SJSA1 (cell line): Measurements from ENCODE around the gene PSMF1. TPM values are rescaled to one million over a fixed set of nuclear protein-coding genes. Genes with fewer than 3 reads are reported as not detected.

Source experiments
- DNase-seq, 2 experiments: peaks; one replicate each; pipeline ENCODE4 v3.0.0-alpha.2; 2015 to 2020; ENCODE audit warnings: low spot score in 2 of 2, low read depth in 1 of 2
- H3K27ac ChIP-seq: fragments of 250-450 bp; sonication (Bioruptor Pico); 2 replicates; pipeline ENCODE4 v1.5.1; 2020; ENCODE audit warnings: mild to moderate bottlenecking, moderate library complexity
- H3K27me3 ChIP-seq: fragments of 250-450 bp; sonication (Bioruptor Pico); replicated peaks from 2 replicates; pipeline ENCODE4 v1.5.1; 2020; ENCODE audit warnings: mild to moderate bottlenecking, moderate library complexity
- H3K36me3 ChIP-seq: fragments of 250-450 bp; sonication (Bioruptor Pico); 2 replicates; pipeline ENCODE4 v1.5.1; 2020; ENCODE audit warnings: mild to moderate bottlenecking
- H3K4me1 ChIP-seq: fragments of 250-450 bp; sonication (Bioruptor Pico); replicated peaks from 2 replicates; pipeline ENCODE4 v1.6.1; 2021; ENCODE audit warnings: mild to moderate bottlenecking
- H3K4me3 ChIP-seq: fragments of 250-450 bp; sonication (Bioruptor Pico); 2 replicates; pipeline ENCODE4 v1.5.1; 2020; ENCODE audit warnings: mild to moderate bottlenecking
- H3K9me3 ChIP-seq: fragments of 250-450 bp; sonication (Bioruptor Pico); replicated peaks from 2 replicates; pipeline ENCODE4 v1.5.1; 2020; ENCODE audit warnings: mild to moderate bottlenecking
- total RNA-seq: library from RNA; depleted of rRNA; stranded (reverse); fragments of >200 nt; shearing (Covaris generic); gene quantifications from 2 replicates; pipeline ENCODE4 v1.2.3, GENCODE V29; 2014

PSMF1 gene
- total RNA-seq, 1 experiment from 2014 or later: 81.0 TPM

- Histone ChIP-seq H3K9me3 (no peaks in the 10 kb centered on the region), H3K27ac (no peak overlapping the region), H3K4me1 (peaks cover 3% of the 10 kb centered on the region; the same call in 1 of the 2 replicates), H3K4me3 (no peak overlapping the region), H3K27me3 (peaks cover 41% of the 10 kb centered on the region), H3K36me3 (no peaks in the 10 kb centered on the region)
- DNase-seq: no peak
Observed at GRCh38 chr20:1182106-1182505, 63.7 kb downstream of the PSMF1 start.

- H3K4me3 ChIP-seq: no peak overlapping the region
- no peak for DNase-seq
- H3K27me3 ChIP-seq: peaks cover 45% of the 10 kb centered on the region
- peaks cover 3% of the 10 kb centered on the region; the same call in 1 of the 2 replicates for H3K4me1 ChIP-seq
- no peak overlapping the region for H3K27ac ChIP-seq
- no peaks in the 10 kb centered on the region for H3K36me3 ChIP-seq
- H3K9me3 ChIP-seq: no peaks in the 10 kb centered on the region
Observed at GRCh38 chr20:1183153-1183552, 64.8 kb downstream of the PSMF1 start.

DNA sequence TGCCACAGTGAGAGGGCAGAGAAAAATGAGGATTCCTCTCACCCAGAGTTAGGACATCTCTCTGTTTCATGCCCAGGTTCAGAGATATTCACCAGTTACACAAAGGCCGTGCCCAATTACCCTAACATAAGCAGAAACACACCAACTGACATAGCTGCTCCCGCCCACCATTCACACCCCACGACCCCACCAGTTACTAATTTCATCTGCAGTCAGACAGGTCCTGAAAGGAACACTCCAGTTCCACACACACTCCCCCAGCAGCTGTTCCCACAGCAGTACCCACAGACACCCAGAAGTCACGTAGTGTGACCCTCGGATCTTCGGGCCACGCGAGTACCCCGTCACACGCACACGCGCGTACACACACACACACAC is 65.8 kb downstream of the PSMF1 start:
- Histone ChIP-seq H3K36me3 (no peaks in the 10 kb centered on the region), H3K27ac (no peak overlapping the region), H3K9me3 (no peaks in the 10 kb centered on the region), H3K27me3 (peaks cover 48% of the 10 kb centered on the region), H3K4me1 (peaks cover 3% of the 10 kb centered on the region; the same call in 1 of the 2 replicates), H3K4me3 (no peak overlapping the region)
- no peak for DNase-seq

GRCh38 chr20:1184638-1185315 is 66.4 kb downstream of the PSMF1 start, which contains the start of gene TMEM74B:
Gene TMEM74B, minus strand, starts transcription at chr20:1184981. Its CDS starts 1,180 bp downstream, at chr20:1183801.
- no peak for DNase-seq
- no peak within 1 kb of the TSS for H3K4me3 ChIP-seq
- H3K27me3 ChIP-seq: peaks cover 48% of the 10 kb centered on the region
- H3K27ac ChIP-seq: no peak within 1 kb of the TSS
- H3K9me3 ChIP-seq: no peaks in the 10 kb centered on the region
- H3K4me1 ChIP-seq: peaks cover 3% of the 10 kb centered on the region; the same call in 1 of the 2 replicates
- H3K36me3 ChIP-seq: no peaks in the 10 kb centered on the region

DNA sequence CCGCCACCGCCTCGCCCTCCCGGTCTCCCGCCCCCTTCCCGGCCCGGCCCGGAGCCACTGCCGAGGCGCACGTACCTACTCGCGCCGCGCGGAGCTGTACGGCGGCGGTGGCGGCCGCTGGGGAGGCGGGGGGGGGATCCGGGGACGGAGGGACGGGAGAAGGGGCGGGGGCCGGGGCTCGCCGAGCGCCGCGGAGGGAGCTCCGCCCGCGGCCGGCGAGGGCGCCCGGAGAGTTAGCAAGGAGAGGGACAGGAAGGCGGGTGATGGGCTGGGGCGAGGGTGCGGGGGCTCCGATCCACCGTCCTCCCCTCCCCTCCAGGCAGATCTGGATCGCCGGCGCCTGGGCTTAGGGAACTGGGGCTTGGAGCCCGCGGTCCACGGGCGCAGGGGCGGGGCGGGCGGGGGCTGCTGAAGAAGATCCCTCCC is 66.9 kb downstream of the PSMF1 start:
- Histone ChIP-seq H3K4me3 (no peak overlapping the region), H3K36me3 (no peaks in the 10 kb centered on the region), H3K27ac (no peak overlapping the region), H3K9me3 (no peaks in the 10 kb centered on the region), H3K4me1 (peaks cover 3% of the 10 kb centered on the region; the same call in 1 of the 2 replicates), H3K27me3 (peaks cover 49% of the 10 kb centered on the region)
- no peak for DNase-seq

GRCh38 chr20:1185790-1186334 is 67.5 kb downstream of the PSMF1 start:
- H3K4me3 ChIP-seq: no peak overlapping the region
- H3K36me3 ChIP-seq: no peaks in the 10 kb centered on the region
- peak in 1 of 2 experiments; percentile 16 for DNase-seq
- peaks cover 3% of the 10 kb centered on the region; the same call in 1 of the 2 replicates for H3K4me1 ChIP-seq
- no peaks in the 10 kb centered on the region for H3K9me3 ChIP-seq
- peaks cover 55% of the 10 kb centered on the region for H3K27me3 ChIP-seq
- H3K27ac ChIP-seq: no peak overlapping the region

- Histone ChIP-seq H3K4me1 (peaks cover 3% of the 10 kb centered on the region; the same call in 1 of the 2 replicates), H3K4me3 (no peak overlapping the region), H3K27ac (no peak overlapping the region), H3K27me3 (peaks cover 58% of the 10 kb centered on the region), H3K36me3 (no peaks in the 10 kb centered on the region), H3K9me3 (no peaks in the 10 kb centered on the region)
- DNase-seq: no peak
Observed at GRCh38 chr20:1186367-1186991, 68.1 kb downstream of the PSMF1 start.

- no peak for DNase-seq
- H3K27ac ChIP-seq: no peak overlapping the region
- no peak overlapping the region for H3K4me3 ChIP-seq
- H3K4me1 ChIP-seq: peaks cover 3% of the 10 kb centered on the region; the same call in 1 of the 2 replicates
- H3K9me3 ChIP-seq: no peaks in the 10 kb centered on the region
- H3K36me3 ChIP-seq: no peaks in the 10 kb centered on the region
- peaks cover 59% of the 10 kb centered on the region for H3K27me3 ChIP-seq
Observed at GRCh38 chr20:1187605-1188171, 69.3 kb downstream of the PSMF1 start.

DNA sequence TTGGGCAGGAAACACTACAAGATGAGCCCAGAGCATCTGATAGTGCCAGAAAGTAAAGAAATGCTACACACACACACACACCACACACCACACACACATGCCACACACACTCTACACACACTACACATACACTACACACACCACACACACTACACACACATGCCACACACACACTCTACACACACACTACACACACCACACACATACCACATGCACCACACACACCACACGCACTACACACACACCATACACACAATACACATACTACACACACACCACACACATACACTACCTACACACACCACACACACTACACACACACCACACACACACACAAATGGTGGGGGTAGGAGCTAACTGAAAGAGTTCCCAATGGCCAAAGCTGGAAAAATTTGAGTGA is 69.9 kb downstream of the PSMF1 start:
- H3K36me3 ChIP-seq: no peaks in the 10 kb centered on the region
- no peak for DNase-seq
- H3K27me3 ChIP-seq: peaks cover 53% of the 10 kb centered on the region
- H3K27ac ChIP-seq: no peak overlapping the region
- H3K4me1 ChIP-seq: peaks cover 3% of the 10 kb centered on the region; the same call in 1 of the 2 replicates
- no peak overlapping the region for H3K4me3 ChIP-seq
- H3K9me3 ChIP-seq: no peaks in the 10 kb centered on the region

DNA sequence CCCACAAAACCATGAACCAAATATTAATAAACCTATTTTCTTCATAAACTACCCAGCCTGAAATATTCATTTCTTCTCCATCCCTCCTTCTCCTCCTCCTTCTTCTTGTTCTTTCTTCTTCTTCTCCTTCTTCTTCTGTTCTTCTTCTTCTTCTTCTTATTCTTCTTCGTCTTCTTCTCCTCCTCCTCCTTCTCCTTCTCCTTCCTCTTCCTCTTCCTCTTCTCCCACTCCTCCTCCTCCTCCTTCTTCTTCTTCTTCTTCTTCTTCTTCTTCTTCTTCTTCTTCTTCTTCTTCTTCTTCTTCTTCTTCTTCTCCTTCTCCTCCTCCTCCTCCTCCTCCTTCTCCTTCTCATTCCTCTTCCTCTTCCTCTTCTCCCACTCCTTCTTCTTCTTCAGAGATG is 71.4 kb downstream of the PSMF1 start:
- H3K9me3 ChIP-seq: no peaks in the 10 kb centered on the region
- peaks cover 41% of the 10 kb centered on the region for H3K27me3 ChIP-seq
- no peak overlapping the region for H3K27ac ChIP-seq
- no peaks in the 10 kb centered on the region for H3K36me3 ChIP-seq
- DNase-seq: no peak
- H3K4me1 ChIP-seq: peaks cover 3% of the 10 kb centered on the region; the same call in 1 of the 2 replicates
- no peak overlapping the region for H3K4me3 ChIP-seq

DNA sequence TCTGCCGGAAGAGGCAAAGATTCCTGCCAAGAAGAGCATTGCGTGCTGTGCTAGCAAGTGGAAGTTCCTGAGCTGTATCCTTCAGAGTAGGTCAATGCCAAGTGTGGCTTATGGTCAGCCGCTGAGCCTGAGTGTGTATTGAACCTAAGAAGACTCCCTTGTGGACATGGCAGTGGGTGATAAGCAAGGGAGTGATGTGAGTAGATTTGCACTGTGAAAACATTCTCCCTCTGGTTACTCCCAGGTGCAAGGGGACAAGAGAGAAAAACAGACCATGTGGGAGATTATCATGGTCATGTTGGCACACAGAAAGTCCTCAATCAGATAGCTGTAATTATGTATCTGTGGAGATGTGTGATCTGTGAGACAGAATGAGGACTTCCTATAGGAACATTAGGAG is 72.4 kb downstream of the PSMF1 start:
- Histone ChIP-seq H3K36me3 (no peaks in the 10 kb centered on the region), H3K9me3 (no peaks in the 10 kb centered on the region), H3K4me1 (no peaks in the 10 kb centered on the region), H3K4me3 (no peak overlapping the region), H3K27me3 (peaks cover 36% of the 10 kb centered on the region), H3K27ac (no peak overlapping the region)
- no peak for DNase-seq

- DNase-seq: no peak
- Histone ChIP-seq H3K4me1 (no peaks in the 10 kb centered on the region), H3K4me3 (no peak overlapping the region), H3K27ac (no peak overlapping the region), H3K9me3 (no peaks in the 10 kb centered on the region), H3K36me3 (no peaks in the 10 kb centered on the region), H3K27me3 (peaks cover 32% of the 10 kb centered on the region)
Observed at GRCh38 chr20:1191299-1191698, 72.9 kb downstream of the PSMF1 start.

GRCh38 chr20:1195226-1195625 is 76.8 kb downstream of the PSMF1 start:
- no peaks in the 10 kb centered on the region for H3K9me3 ChIP-seq
- H3K27ac ChIP-seq: no peak overlapping the region
- no peaks in the 10 kb centered on the region for H3K4me1 ChIP-seq
- DNase-seq: no peak
- H3K4me3 ChIP-seq: no peak overlapping the region
- peaks cover 16% of the 10 kb centered on the region; the same call in 1 of the 2 replicates for H3K27me3 ChIP-seq
- H3K36me3 ChIP-seq: no peaks in the 10 kb centered on the region

- Histone ChIP-seq H3K27ac (no peak overlapping the region), H3K9me3 (no peaks in the 10 kb centered on the region), H3K4me3 (no peak overlapping the region), H3K36me3 (no peaks in the 10 kb centered on the region), H3K4me1 (no peaks in the 10 kb centered on the region), H3K27me3 (0 out of 2 replicates have a peak, but pooled peaks cover 6% of the 10 kb centered on the region)
- no peak for DNase-seq
Observed at GRCh38 chr20:1196634-1197033, 78.2 kb downstream of the PSMF1 start.
